LNCAP (cell line): ENCODE data around the gene SEPTIN14.

Source experiments
- TF ChIP-seq, protein P1 (sequence below): fragments of 450-650 bp; IDR thresholded peaks from 2 replicates; pipeline ENCODE4 v1.5.1; 2017; ENCODE audit warnings: mild to moderate bottlenecking

The SEPTIN14 gene

DNA sequence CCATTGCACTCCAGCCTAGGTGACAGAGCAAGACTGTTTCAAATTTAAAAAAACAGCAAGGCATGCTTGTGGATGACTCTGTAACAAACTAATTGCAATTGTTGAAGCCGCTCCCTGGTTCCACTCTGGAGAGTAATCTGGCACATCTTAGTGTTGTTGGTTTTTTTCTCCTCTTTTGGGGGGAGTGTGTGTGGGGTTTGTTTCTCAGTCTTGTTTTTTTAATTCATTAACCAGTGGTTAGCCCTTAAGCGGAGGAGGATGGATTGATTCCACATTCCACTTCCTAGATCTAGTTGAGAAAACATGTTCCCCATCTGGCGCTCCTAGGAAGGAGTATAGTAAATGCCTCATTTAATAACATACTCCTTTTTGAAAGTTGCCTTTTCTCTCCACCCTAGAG lies 16.1 kb upstream of the SEPTIN14 start:
- TF ChIP-seq, protein P1, sequence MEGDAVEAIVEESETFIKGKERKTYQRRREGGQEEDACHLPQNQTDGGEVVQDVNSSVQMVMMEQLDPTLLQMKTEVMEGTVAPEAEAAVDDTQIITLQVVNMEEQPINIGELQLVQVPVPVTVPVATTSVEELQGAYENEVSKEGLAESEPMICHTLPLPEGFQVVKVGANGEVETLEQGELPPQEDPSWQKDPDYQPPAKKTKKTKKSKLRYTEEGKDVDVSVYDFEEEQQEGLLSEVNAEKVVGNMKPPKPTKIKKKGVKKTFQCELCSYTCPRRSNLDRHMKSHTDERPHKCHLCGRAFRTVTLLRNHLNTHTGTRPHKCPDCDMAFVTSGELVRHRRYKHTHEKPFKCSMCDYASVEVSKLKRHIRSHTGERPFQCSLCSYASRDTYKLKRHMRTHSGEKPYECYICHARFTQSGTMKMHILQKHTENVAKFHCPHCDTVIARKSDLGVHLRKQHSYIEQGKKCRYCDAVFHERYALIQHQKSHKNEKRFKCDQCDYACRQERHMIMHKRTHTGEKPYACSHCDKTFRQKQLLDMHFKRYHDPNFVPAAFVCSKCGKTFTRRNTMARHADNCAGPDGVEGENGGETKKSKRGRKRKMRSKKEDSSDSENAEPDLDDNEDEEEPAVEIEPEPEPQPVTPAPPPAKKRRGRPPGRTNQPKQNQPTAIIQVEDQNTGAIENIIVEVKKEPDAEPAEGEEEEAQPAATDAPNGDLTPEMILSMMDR: no peak

DNA sequence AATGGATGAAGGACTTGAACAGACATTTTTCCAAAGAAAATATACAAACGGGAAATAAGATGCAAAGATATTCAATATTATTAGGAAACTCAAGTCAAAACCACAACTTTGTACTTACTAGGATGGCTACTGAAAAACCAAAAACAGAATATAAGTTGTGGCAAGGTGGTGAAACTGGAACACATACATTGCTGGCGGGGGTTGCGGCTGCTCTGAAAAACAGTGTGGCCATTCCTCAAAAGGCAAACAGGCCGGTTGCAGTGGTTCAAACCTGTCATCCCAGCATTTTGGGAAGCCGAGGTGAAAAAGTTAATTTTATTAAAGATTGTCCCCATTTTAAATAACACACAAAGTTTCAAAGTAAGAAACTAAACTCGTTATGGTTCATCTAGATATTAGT lies 14.8 kb upstream of the SEPTIN14 start:
- TF ChIP-seq, protein P1: no peak

DNA sequence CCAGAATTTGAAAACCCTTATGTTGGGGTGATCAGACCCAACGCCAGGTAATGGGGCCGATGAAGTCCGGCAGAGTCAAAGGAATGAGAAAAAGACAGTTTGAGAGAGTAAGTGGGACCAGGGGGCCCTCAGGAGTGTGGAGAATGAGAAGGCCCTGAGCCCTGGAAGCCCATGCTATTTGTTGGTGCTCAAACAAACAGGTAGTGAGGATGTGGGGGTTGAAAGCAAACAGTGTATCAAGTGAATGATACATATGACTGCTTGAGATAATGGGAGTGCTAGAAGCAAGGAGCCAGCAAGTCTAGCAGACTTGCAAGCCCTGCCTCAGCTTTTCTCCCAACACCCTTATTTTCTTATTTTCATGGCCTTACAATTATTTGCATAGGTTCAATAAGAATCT lies 11.2 kb upstream of the SEPTIN14 start:
- TF ChIP-seq, protein P1: no peak

DNA sequence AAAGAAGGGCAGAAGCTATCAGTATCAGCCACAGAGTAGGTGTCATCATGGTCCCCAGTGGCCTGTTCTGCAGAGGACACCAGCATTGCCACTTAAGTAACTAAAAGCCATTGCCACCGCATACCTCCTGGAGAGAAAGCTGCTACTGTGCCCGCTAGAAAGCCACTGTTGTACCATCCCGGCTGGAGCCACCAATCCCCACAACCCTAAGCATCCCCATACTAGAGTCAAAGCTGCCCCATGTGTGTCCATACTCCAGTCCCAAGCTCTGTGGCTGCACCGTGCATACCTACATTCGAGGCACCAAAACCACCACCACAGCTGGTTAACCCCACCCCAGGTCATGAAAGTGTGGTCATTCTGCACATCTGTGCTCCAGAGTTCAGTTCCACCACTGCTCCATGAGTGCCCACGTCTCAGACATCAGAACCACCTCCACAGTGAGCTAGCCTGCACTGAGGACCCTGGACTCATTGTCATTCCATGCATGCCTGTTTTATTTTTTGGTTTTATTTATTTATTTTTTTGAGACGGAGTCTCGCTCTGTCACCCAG lies 9.5 kb upstream of the SEPTIN14 start:
- TF ChIP-seq, protein P1: no peak

DNA sequence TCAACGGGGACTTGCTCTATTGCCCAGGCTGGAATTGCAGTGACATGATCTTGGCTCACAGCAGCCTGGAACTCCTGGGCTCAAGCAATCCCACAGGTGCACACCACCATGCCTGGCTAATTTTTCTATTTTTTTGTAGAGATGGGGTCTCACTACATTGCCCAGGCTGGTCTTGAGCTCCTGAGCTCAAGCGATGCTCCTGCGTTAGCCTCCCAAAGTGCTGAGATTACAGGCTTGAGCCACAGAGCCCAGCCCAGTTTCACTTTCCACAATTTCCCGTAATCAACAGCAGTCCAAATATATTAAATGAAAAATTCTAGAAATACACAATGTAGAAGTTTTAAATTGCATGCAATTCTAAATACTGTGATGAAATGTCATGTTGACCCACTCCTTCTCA lies 24.0 kb downstream of the SEPTIN14 start:
- TF ChIP-seq, protein P1: no peak

DNA sequence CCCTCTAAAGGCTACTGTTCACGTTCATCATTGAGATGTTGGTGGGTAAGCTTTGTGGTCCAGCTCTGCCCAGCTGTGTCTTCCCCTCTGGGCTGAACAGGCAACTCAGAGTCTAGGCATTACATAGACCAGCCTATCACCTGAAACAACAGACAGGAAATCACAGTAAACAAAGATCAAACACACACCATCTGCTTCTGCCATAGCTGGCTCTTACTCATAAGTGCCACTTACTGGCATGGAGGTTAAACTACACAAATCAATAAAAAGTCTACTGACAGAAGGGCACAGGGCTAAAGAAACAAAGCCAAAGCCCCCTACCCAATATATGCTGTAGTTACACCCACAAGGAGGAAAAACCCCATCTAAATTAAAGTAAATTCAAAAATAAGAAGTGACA lies 35.0 kb downstream of the SEPTIN14 start:
- TF ChIP-seq, protein P1: no peak

DNA sequence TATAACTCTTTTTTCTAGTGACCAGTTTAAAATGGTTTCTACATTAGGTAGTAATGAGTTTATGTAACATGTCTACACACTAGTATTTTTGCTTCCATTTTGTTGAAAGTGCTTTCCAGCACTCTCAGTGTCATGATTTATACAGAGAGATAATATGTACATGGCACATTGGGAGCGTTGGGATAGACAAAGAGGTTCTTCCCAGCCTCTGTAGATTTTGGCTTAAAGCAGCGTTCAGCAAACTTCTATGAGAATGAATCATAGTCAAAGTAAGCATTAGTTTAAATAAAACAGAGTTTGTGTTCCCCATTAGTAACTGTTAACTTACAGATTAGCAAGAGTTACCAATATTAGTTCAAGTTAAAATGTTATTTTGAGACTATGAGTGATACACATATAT lies 43.9 kb downstream of the SEPTIN14 start:
- TF ChIP-seq, protein P1: no peak

DNA sequence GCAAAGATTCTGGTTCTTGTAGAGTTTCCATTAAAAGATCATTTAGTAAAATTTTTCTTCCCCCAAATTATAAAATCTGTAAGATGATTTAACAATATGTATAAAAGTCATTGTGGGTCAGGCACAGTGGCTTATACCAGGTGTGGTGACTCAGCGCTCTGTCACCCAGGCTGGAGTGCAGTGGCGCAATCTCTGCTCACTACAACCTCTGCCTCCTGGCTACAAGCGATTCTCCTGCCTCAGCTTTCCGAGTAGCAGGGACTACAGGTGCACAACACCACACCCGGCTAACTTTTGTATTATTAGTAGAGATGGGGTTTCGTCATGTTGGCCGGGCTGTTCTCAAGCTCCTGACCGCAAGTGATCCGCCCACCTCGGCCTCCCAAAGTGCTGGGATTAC lies 68.0 kb downstream of the SEPTIN14 start:
- TF ChIP-seq, protein P1: no peak
